GM12878 (cell line): ENCODE measurements around the gene SERPINB10. TPM values are rescaled to one million over a fixed set of nuclear protein-coding genes. Genes with fewer than 3 reads are reported as not detected.
A peak's percentile ranks its signal among the peaks of the same experiment; 100 is the strongest.

Experiments used
- ATAC-seq: fragments of 200-7000 bp; cut with Tn5 transposase; 3 replicates; pipeline ENCODE4 v1.9.1; 2020; ENCODE audit warnings: mild to moderate bottlenecking, moderate library complexity
- BruUV-seq: library from RNA; stranded (reverse); fragments of 400-500 nt; replicated peaks from 2 replicates; lab custom pipeline; 2021; lab: Mats Ljungman, UMichigan
- CTCF ChIA-PET: fragments of 300-600 bp; sonication (Branson Sonifier 250); formaldehyde crosslinking; extraction: SDS; loops from one replicate; lab custom pipeline; 2021; ENCODE audit warnings: inconsistent platforms; lab: Yijun Ruan, JAX
- POLR2A ChIA-PET: fragments of 350-600 bp; formaldehyde crosslinking; extraction: SDS; loops from one replicate; lab custom pipeline; 2021; ENCODE audit warnings: inconsistent platforms; lab: Charles Lee
- RAD21 ChIA-PET: fragments of 300-600 bp; sonication (Branson Sonifier 250); formaldehyde crosslinking; loops from one replicate; lab custom pipeline; 2023; ENCODE audit warnings: antibody characterized with exemption; ENCODE audit not compliant: unreplicated experiment; lab: Charles Lee
- SMC1A ChIA-PET: fragments of 300-600 bp; sonication (Branson Sonifier 250); formaldehyde crosslinking; loops from one replicate; lab custom pipeline; 2023; ENCODE audit not compliant: unreplicated experiment, uncharacterized antibody; lab: Charles Lee
- DNase-seq: peaks from one replicate; pipeline ENCODE4 v3.0.0-alpha.2; 2011; ENCODE audit warnings: low read depth, low spot score
- FAIRE-seq: peaks from 3 replicates; lab custom pipeline; 2011; peaks lifted over from hg19 to GRCh38; lab: Jason Lieb, UNC
- H2AFZ ChIP-seq: 2 replicates; pipeline ENCODE4 v1.6.0; 2011; ENCODE audit warnings: low read depth, low read length, control low read depth; ENCODE audit not compliant: control insufficient read depth
- H3K27ac ChIP-seq: 2 replicates; pipeline ENCODE4 v1.5.1; 2011; ENCODE audit warnings: control low read depth; ENCODE audit not compliant: control insufficient read depth, insufficient read depth
- H3K27me3 ChIP-seq, 2 experiments: replicated peaks in 1 of 2; 2 replicates each; pipeline versions ENCODE4 v1.6.0 to v1.6.1; 2011; ENCODE audit warnings: low read length in 1 of 2; ENCODE audit not compliant: control insufficient read depth in 2 of 2, insufficient read depth in 2 of 2
- H3K36me3 ChIP-seq, 2 experiments: 2 replicates each; pipeline ENCODE4 v1.5.1; 2011; ENCODE audit warnings: low read length in 1 of 2; ENCODE audit not compliant: control insufficient read depth in 2 of 2, insufficient read depth in 2 of 2
- H3K4me1 ChIP-seq: 2 replicates; pipeline ENCODE4 v1.6.1; 2011; ENCODE audit warnings: mild to moderate bottlenecking, low read length, moderate library complexity, mixed read lengths; ENCODE audit not compliant: control insufficient read depth, insufficient read depth
- H3K4me2 ChIP-seq: 2 replicates; pipeline ENCODE4 v1.6.0; 2011; ENCODE audit warnings: control low read depth; ENCODE audit not compliant: control insufficient read depth, insufficient read depth
- H3K4me3 ChIP-seq: fragments of 200-600 bp; sonication (generic); 2 replicates; pipeline ENCODE4 v1.5.1; 2016
- H3K79me2 ChIP-seq: 2 replicates; pipeline ENCODE4 v1.6.0; 2011; ENCODE audit warnings: low read length; ENCODE audit not compliant: control insufficient read depth, insufficient read depth
- H3K9ac ChIP-seq: 2 replicates; pipeline ENCODE4 v1.8.0; 2011; ENCODE audit warnings: low read length, control low read depth, mixed read lengths; ENCODE audit not compliant: control insufficient read depth, insufficient read depth
- H3K9me3 ChIP-seq: replicated peaks from 3 replicates; pipeline ENCODE4 v1.5.1; 2011; ENCODE audit warnings: mild to moderate bottlenecking, low read length; ENCODE audit not compliant: control insufficient read depth, insufficient read depth
- H4K20me1 ChIP-seq: 2 replicates; pipeline ENCODE4 v1.6.0; 2011; ENCODE audit not compliant: control insufficient read depth, insufficient read depth
- BCLAF1 ChIP-seq: fragments of 450-650 bp; IDR thresholded peaks from 2 replicates; pipeline ENCODE4 v1.6.1; 2017; ENCODE audit warnings: antibody characterized with exemption, mild to moderate bottlenecking, moderate library complexity
- EGR1 ChIP-seq, 2 experiments: IDR thresholded peaks; 1 replicate in 1 of 2; 2 replicates in 1 of 2; pipeline ENCODE4 v1.6.1; 2011 to 2012; ENCODE audit warnings: low read depth in 2 of 2, low read length in 2 of 2, borderline replicate concordance in 1 of 2, mild to moderate bottlenecking in 1 of 2, moderate library complexity in 1 of 2
- ELK1 ChIP-seq: IDR thresholded peaks from 2 replicates; pipeline ENCODE4 v1.6.1; 2012; ENCODE audit warnings: low read depth, low read length, improper control_type of control experiment
- ZNF592 ChIP-seq: fragments of 450-650 bp; IDR thresholded peaks from 2 replicates; pipeline ENCODE4 v1.6.1; 2017; ENCODE audit warnings: mild to moderate bottlenecking, moderate library complexity
- WGBS: methylation state at CpG from one replicate; pipeline ENCODE4 v1.1.6; 2016; ENCODE audit warnings: low lambda C conversion rate; ENCODE audit not compliant: insufficient replicate concordance, insufficient coverage; ENCODE audit errors: missing lambda C conversion rate; 5-methylcytosine and 5-hydroxymethylcytosine counted together
- in situ Hi-C: fragments of 300-500 bp; cut with MboI; formaldehyde crosslinking; loops from 9 replicates; pipeline ENCODE4 v1.14.3; 2018; ENCODE audit warnings: mixed read lengths
- intact Hi-C: fragments of 100-400 bp; cut with micrococcal nuclease; formaldehyde crosslinking; loops from one replicate; pipeline ENCODE4 v1.14.2; 2022; ENCODE audit not compliant: unreplicated experiment
- polyA plus RNA-seq, 11 experiments: library from polyadenylated mRNA; depleted of rRNA in 4 of 11; unstranded in 6 of 11; stranded (reverse) in 5 of 11; fragments of >200 nt; fragmentation: Nextera tagmentation in 4 of 11; fragmentation: Illumina TruSeq in 1 of 11; extraction: Ambion mirVana in 4 of 11; extraction: Trizol in 1 of 11; gene quantifications; 1 replicate in 1 of 11; 2 replicates in 10 of 11; pipeline versions ENCODE4 v1.2.1 to v1.2.3, GENCODE V29; 2011 to 2016; ENCODE audit warnings: inconsistent platforms in 2 of 11, missing spikeins in 2 of 11, low read depth in 1 of 11
- total RNA-seq, 4 experiments: library from RNA; depleted of rRNA in 3 of 4; stranded (reverse); fragments of >200 nt in 3 of 4; fragmentation: Illumina TruSeq in 1 of 4; extraction: Trizol in 1 of 4; gene quantifications; 2 replicates each; pipeline versions ENCODE4 v1.2.1 to v1.2.3, GENCODE V29; 2013 to 2021

Gene SERPINB10
- total and polyA plus RNA-seq, 10 of the 15 experiments (the other 5 are each of a cell fraction or from before 2014, with no cell fraction given) = 12.0 to 83.5 (median 24.1) TPM

GRCh38 chr18:63895190-63895589 lies 12.6 kb upstream of the SERPINB10 start:
- Histone ChIP-seq H3K4me2 (no peak overlapping the region), H3K27me3 (no peaks in the 10 kb centered on the region), H3K4me3 (no peak overlapping the region), H3K36me3 (no peaks in the 10 kb centered on the region), H3K27ac (no peak overlapping the region), H3K9ac (no peak overlapping the region)
- POLR2A ChIA-PET = no interaction called here
- SMC1A ChIA-PET = interaction anchor here (1.1 to 6.9 kb wide), 3 partner anchors 14 to 64 kb away, joined by 3 to 105 read pairs (median 35); partner anchors contain the start of gene SERPINB10
- intact Hi-C loops (no loop called here), in situ Hi-C loops (no loop called here)
- DNase-seq = no peak
- ATAC-seq = no peak
- CTCF ChIA-PET = interaction anchor here (1.5 to 11.1 kb wide), 4 partner anchors 10 to 99 kb away, joined by 4 to 185 read pairs (median 8); no protein-coding TSS in a partner anchor
- no TSS peak for BruUV-seq
- RAD21 ChIA-PET = interaction anchor here (1.7 to 2.9 kb wide), 2 partner anchors 14 to 41 kb away, joined by 7 to 25 read pairs; no protein-coding TSS in a partner anchor
- no peak for TF ChIP-seq EGR1 (IDR thresholded peaks at IDR 0.05; ENCODE audit: borderline replicate concordance in 1 of 2, low read depth in 2 of 2, low read length in 2 of 2)
- no peak for TF ChIP-seq ELK1
- TF ChIP-seq BCLAF1 = no peak
- TF ChIP-seq ZNF592 = no peak
- TF ChIP-seq, all 136 proteins: peak for 0
- no peak for FAIRE-seq
- no peaks in the 10 kb centered on the region; the same call in 1 of the 2 replicates for H3K4me1 ChIP-seq
- no peaks in the 10 kb centered on the region for H3K79me2 ChIP-seq
- peak overlapping the region; percentile 1; the same call in 1 of the 2 replicates for H2AFZ ChIP-seq
- WGBS = 37% methylated on average over 6 of the region's 6 CpGs
- H3K9me3 ChIP-seq = no peaks in the 10 kb centered on the region
- H4K20me1 ChIP-seq = no peaks in the 10 kb centered on the region
